ENCODE data around the gene RBMS3.
"Not testable (repeated sequence)": the region's sequence is repeated elsewhere in the genome, so short reads cannot be mapped to it uniquely, and the experiment has no call there.

The RBMS3 gene

DNA sequence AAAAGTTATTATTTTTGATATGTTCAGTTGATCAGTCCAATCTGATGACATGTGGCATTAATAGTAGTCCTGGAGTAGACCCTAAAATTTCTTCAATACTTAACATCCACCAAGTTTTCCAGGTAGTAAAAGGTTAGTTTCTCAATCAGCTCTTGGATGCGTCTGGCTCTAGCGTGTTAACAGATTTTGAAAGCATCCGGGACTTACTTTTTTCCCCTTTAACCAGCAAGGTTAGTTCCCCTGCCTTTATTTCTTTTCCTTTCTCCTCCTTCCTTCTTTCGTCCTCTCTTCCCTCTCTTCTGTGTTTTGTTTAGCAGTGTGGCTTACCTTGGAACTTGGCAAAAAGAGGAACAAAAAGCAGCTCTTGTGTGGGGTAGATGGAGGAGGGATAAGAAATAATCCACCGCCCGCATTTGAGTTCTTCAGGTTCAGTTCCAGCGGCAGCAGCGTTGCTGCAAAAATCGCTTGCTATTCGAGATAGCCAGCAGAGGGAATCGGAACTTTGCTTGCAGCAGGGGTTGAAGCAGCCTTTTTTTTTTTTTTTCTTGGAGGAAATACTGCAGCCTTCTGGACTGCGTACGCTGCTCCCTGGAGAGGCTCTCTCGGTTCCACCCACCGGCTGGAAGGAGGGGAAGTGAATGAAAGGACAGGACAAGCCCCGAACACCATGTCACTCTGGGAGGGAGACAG, at the start of gene RBMS3:
TSS of gene RBMS3 (plus strand) at position 668 of the 690 bp plus-strand sequence.
- in situ Hi-C loops (cut with MboI; ENCODE audit: low sequenced_read_pairs) = no loop called here

DNA sequence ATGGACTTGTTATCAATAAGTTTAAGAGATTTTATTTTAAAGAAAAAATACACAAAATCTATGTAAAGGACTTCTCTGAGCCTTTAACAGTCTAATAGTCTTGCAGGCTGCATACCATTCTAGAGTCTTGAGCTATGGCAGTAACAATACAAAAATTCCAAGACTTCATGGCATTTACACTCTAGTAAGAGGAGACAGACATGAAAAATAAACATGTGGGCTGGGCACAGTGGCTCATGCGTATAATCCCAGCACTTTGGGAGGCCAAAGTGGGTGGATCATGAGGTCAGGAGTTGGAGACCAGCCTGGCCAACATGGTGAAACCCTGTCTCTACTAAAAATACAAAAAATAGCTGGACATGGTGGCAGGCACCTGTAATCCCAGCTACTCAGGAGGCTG, 47.7 kb upstream of the RBMS3 start:
- in situ Hi-C loops (cut with MboI; ENCODE audit: low sequenced_read_pairs) = not testable (repeated sequence)

DNA sequence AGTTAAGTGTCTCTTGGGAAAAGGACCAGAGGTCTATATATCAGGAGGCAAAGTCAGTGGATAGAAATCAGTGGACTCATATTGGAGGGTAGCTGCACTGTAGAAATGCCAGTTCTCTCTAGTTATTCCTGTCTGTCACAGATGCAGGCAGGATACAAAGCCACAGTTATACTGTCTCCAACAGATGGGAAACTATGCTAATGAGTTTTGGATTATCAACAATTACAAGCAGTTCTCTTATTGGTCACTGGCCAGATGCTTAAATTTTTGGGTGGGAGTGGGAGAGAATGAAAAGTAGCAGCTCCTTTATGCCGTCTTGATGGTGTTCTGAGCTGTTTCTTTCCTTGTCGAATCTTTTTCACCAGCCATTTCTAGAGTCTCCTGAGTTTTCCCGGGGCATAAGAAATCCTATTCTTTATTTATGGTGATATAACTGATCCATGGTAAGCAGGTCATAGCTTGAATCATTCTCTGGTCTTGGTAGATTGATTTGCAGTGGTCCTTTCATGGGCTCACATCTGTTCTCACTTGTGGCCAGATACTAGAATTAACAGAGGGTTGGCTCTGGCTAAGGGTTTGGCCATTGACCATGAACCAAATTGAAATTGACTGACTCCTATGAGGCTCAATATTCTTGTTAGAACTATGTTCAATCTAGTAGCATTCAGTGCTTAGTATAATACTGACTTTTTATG, 44.6 kb upstream of the RBMS3 start:
- in situ Hi-C loops (cut with MboI; ENCODE audit: low sequenced_read_pairs) = no loop called here

DNA sequence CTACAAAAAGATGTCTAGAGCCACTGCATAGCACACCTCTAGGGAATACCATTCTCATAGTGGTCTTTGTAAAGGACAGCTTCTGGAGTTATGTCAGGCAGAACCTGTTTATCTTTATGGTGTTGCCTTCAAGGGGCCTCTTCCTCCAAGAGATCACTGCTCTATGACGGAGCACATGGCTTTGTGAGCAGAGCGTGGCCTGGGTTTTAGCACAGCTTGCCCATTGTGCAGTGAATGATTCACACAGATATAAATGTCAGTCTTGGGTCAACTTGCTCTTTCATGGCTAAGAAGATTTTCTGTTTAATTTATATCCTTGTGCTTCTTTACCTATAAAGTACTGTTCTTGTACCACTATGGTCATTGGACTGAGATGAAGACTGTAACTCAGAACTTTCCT, 41.5 kb upstream of the RBMS3 start:
- in situ Hi-C loops (cut with MboI; ENCODE audit: low sequenced_read_pairs) = no loop called here

DNA sequence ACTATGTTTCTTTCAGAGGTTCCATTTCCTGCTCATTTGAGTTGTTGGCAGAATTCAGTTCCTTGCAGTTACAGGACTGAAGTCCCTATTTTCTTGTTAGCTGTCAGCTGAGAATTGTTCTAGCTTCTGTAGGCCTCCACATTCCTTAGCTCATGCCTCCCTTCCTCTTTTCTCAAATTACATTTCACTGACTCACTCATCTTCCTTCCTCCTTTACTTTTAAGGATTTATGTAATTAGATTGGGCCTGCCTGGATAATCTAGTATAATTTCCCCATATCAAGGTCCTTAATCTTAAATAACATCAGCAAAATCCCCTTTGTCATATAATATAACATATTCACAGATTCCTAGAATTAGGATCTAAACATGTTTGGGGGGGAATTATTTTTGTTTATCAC, 40.6 kb upstream of the RBMS3 start:
- in situ Hi-C loops (cut with MboI; ENCODE audit: low sequenced_read_pairs) = no loop called here

DNA sequence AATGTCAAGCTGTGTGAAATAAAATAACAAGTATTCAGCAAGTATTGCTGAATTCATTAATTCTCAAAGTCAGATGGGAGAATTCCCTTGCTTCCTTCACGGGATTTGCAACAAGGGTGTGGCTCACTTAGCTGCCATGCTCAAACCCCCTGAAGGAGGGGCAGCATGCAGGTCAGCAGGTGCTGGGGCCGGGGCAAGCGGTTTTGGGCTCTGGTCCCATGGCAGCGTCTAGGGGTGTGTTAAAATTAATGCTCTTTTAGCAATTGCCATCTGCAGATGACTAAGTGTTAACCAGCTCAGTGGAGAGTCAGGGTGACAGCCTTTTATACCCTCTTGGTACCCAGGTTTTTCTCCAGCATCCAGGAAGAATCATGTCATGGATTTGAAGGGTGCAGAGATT, 40.0 kb upstream of the RBMS3 start:
- in situ Hi-C loops (cut with MboI; ENCODE audit: low sequenced_read_pairs) = no loop called here

DNA sequence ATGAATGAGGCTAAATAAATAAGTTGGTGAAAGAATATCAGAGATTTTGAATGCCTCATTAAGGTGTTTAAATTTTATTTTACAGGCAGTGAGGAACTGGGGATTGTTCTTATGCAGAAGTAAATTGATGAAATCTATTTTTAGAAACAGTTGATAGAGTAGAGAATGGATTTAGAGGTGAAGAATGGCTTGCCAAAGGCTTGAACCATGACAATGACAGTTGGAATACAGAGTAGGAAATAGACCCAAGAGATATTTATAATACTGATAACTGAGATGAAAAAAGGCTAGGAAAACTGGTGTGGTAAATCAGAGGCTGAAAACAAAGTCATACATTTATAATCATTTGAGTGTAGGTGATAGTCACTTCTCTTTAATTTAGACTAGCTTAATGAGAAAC, 39.0 kb upstream of the RBMS3 start:
- in situ Hi-C loops (cut with MboI; ENCODE audit: low sequenced_read_pairs) = no loop called here

DNA sequence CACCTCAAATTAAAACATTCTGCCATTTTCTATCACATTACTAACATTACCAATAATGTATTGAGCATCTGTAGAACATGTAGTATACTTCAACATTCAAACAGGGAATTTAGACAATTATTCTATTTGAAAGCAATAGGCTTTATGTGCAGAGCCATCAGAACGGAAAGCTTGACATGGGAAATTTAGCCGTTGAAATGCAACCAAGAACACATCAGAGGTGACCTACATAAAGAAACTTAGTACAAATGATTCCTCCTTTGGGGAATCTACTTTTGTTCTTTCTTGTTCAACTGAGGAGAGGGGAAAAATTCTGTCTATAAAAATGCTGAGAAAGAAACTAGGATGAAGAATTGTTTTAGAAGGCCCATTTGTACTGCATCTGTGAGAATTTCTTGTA, 38.6 kb upstream of the RBMS3 start:
- in situ Hi-C loops (cut with MboI; ENCODE audit: low sequenced_read_pairs) = no loop called here

DNA sequence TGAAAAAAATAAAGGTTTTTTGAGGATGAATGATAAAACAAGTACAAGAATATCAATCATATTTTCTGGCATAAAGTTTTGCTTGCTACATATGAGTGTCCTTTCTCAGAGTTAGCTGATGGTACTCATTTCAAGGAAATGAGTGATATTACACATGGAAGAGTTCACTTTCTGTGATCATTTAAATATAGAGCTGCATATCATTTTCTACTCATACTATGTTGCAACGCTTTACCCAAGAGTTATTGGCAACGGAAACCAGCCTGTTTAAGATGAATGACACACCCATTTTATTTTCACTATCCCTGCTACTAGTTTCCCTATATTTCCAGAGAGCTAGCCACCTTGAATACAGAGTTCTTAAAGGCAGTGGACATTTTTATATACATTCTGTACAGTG, 35.4 kb upstream of the RBMS3 start:
- in situ Hi-C loops (cut with MboI; ENCODE audit: low sequenced_read_pairs) = no loop called here

DNA sequence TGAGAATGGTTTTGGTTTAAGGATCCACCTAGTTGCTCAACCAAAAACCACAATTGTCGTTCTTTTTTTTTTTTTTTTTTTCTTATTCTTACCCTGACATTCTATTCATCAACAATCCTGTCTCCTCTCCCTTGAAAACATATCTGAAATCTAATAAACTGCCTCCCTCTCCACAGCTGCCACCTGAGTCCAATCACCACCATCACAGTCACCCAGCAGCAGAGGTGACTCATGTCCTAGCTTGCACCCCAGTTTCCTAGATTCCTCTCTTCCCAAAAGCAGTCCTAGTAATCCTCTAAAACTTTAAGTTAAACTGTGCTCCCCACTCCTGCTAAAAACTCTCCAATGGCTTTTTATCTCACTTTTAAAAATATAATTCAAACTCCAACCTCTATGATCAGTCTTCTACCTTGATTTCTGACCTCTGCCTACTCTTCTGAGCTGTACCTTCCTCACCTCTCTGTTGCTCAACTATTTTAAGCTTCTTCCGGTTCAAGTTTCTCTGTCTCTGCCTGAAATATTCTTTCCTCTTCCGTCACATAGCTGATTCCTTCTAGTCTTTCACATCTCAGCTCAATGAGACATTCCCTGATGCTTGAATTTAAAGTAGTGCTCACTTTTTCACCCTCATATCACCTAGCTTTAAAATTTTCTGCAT, 33.7 kb upstream of the RBMS3 start:
- in situ Hi-C loops (cut with MboI; ENCODE audit: low sequenced_read_pairs) = no loop called here

DNA sequence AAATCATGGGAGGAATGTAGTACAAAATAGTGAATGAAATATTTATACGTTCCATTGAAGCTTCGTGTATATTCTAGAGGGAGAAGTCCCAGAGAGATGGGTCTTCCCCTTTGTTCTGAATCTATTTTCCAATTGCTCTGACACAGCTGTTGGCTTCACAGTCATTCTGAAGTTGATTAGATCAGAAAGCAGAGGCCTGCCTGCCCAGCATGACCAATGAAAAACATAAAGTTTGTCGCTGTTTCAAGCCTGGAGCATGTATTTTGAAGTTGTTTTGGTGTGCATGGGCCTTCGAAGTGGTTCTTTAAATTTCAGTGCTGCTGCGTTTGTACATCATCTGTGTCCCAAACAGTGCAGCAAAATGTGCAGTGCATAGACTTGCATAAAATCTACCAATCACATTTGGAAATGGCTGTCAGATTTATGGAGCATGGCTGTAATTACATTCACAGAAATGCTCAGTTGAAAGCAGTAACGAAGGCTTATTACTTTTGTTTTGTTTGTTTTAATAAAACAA, 31.0 kb upstream of the RBMS3 start:
- in situ Hi-C loops (cut with MboI; ENCODE audit: low sequenced_read_pairs) = no loop called here

DNA sequence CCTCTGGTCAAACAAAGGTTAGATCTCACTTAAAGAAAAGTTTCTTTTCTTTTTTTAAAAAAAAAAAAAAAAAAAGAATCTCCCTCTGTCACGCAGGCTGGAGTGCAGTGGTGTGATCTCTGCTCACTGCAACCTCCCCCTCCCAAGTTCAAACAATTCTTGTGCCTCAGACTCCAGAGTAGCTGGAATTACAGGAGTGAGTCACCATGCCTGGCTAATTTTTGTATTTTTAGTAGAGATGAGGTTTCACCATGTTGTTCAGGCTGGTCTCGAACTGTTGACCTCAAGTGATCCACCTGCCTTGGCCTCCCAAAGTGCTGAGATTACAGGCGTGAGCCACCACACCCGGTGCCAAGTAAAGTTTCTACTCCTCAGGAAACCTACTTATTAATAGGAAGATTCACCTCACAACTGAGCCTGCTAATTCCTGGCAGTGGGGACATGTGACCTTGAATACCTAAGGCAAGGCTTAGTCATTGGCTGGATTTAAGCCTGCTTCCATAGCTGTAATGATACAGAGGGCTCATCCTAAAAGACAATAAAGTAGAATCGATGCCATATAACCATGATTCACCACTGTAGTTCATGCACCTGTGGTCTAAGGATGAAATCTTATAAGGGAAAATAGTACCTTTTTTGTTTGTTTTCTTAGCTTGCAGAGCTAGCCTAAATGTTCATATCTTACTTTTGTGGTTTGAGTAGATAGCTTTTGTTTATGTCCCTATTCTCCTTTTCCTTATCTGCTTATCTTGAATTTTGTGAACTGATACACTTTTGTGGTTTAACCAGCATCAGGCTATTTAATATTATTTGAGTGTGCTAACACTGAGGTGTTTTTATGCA, 24.8 kb upstream of the RBMS3 start:
- in situ Hi-C loops (cut with MboI; ENCODE audit: low sequenced_read_pairs) = no loop called here

DNA sequence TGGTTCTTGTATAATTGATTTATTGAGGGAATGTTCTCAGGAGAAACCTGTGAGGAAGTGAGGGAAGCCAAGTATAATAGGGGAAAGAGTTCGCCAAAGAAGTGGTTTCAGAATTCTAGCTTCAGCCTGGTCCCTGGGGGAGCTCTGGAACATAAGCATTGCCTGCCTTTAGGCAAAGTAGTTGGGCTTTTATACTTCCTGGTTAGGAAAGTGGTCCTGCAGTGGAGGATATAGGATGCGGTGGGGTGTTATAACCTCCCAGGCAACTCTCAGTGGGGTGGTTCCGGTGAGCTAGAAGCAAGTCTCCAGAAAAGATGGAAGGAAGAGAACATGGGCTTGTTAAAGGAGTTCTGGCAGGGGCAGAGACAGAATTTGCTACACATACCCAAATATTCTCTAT, 22.7 kb upstream of the RBMS3 start:
- in situ Hi-C loops (cut with MboI; ENCODE audit: low sequenced_read_pairs) = no loop called here

DNA sequence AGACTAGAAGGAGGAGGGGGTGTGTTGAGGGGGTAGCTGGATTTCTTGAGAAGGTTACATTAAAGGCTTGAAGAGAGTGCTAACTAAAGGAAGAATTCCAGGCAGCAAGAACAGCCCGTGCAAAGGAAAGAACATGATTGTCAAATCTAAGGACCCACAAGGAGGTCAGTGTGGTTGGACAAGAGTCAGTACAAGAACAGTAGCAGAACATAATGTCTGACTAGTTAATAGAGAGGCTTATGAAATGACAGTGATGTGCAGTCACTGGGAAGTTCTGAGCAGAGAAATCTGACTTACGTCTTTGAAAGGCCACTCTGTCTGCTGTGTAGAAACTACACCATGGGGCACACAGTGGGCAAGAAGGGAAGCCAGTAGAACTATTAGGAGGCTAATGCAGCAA, 19.8 kb upstream of the RBMS3 start:
- in situ Hi-C loops (cut with MboI; ENCODE audit: low sequenced_read_pairs) = no loop called here

DNA sequence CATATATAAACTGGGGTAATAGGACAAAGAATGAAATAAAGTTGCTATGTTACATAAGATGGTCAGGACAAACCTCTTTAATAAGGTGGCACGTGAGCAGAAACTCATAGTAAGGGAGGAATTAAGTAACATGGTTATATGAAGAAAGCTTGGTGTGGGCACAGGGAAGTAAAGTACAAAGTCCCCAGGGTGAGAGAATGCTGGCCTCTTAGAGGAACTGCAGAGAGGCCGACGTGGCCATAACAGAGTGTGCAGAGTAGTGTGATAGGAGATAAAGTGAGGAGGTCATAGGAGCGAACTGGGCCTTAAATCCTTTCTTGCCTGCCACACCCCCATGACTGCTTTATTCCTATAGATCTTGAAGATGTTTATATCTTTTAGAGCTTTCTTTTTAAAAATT, 17.4 kb upstream of the RBMS3 start:
- in situ Hi-C loops (cut with MboI; ENCODE audit: low sequenced_read_pairs) = no loop called here

DNA sequence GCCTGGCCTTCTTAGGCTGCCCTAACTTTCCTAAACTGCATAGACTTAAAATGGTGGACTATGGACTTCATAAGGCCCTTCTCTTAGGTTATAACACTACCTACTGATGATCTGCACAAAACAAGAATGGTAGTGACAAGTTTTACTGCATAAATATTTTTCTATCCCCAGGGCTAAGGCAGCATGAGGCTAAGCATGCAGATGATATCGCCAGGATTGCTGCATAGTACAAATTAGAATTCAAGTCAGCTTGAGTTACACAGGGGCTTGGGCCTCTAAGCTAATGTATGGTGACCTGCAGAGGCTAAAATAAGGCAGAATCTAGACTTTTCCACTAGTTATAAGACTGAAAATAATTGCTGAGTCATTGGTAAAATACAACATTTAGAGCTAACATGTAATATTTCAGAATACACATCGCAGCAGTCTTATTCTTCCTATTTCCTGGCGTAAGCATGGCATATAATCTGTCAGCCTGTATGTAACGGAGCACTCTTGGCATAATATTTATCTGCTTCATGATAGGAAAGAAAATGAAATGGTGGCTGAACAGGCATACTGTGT, 15.3 kb upstream of the RBMS3 start:
- in situ Hi-C loops (cut with MboI; ENCODE audit: low sequenced_read_pairs) = no loop called here

DNA sequence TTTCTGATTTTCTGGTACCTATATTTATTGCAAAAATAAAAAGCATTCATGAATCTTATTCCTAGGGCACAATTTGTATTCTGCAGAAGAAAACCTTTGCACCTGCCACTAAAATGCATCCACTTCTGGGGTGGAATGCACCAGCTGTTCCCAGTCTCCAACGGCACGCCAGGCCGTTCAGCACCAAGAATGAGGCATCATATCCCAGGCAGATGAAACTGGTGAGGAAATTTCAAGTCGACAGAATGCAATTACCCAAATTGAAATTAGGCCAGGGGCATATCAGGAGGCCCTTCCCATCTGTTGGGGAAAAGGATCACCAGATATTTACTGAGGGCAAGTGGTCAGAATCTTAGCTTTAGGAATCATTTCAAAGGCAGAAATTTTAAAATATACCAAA, 13.6 kb upstream of the RBMS3 start:
- in situ Hi-C loops (cut with MboI; ENCODE audit: low sequenced_read_pairs) = no loop called here

DNA sequence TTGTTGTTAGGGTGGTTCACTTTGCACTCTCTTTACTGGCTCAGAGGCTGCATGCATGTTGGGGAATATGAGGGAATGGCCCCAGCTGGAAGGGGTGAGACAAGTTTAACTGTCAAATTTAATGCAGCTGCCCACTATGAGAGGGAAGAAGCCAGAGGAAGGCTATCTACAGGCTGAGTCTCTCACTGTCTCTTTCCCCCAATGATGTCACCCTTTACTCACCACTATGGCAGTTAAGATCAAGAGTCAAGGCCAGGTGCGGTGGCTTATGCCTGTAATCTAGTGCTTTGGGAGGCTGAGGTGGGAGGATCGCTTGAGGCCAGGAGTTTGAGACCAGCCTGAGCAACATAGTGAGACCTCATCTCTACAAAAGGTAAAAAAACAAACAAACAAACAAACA, 12.2 kb upstream of the RBMS3 start:
- in situ Hi-C loops (cut with MboI; ENCODE audit: low sequenced_read_pairs) = no loop called here

DNA sequence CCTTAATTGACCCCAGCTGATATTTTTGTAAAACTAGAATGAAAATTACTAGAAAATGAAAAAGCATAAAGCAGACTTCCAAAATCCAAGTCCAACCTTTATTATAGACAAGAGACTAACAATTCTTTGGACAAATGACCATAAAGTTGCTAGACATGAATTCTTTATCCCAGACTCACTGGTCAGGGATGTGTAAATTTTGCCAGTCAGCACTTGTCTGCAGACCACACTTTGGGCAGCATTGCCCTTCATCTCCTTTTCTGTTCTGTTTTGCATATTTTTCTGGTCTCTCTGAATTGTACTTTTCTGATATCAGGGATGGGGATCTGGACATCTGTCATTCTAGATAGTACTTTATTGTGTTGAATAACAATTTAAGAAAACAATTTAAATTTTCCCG, 10.1 kb upstream of the RBMS3 start:
- in situ Hi-C loops (cut with MboI; ENCODE audit: low sequenced_read_pairs) = no loop called here

DNA sequence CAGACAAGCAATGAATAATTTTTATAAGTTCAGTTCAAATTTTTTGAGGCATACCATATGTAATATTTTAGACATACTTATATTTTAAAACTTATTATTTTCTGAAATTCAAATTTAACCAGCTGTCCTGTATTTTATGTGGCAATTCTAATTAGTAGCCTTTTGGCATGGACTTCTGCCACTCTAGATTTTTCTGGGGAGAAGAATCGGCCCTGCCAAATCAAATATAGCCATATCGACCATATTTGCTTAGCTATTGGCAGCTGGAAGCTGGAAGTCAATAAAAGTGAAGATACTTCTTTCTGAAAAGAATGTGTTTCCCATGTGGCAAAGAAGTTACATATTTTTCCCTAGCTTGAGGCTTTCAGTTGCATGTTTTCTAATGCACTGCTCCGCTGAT, 9.4 kb upstream of the RBMS3 start:
- in situ Hi-C loops (cut with MboI; ENCODE audit: low sequenced_read_pairs) = no loop called here

DNA sequence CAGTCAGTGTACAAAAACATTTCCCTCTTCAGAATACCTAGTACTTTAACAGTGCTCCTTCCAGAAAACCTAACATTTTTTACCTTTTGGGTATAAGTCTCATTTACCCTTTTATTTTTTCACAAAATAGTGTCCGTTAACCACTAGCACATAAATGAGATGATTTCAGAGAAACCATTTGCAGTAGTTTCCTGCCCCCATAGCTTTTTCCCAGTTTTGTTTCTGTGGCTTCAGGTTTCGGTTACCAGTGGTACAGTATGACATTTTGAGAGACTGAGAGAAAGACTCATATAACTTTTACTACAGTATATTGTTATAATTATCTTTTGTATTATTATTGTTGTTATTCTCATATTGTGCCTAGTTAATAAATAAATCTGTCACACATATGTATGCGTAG, 6.2 kb upstream of the RBMS3 start:
- in situ Hi-C loops (cut with MboI; ENCODE audit: low sequenced_read_pairs) = no loop called here

Data from HL-60/S4 treated with retinoic acid at 250 ng/mL for 4 days and 3 days (cell line).